Spleen (tissue), 13 donors: ENCODE results near the gene SNX32. TPM values are rescaled to one million over a fixed set of nuclear protein-coding genes. Genes with fewer than 3 reads are reported as not detected.

Experiments
- DNase-seq: peaks from one replicate; pipeline ENCODE4 v3.0.0-alpha.2; 2020
- H3K27ac ChIP-seq, 8 donors: fragments of 200-600 bp; sonication (generic) in 7 of 8; 1 replicate in 4 of 8; 2 replicates in 4 of 8; pipeline versions ENCODE4 v1.5.0 to v1.8.0; 2016 to 2021; ENCODE audit warnings: inconsistent platforms in 4 of 8, mild to moderate bottlenecking in 4 of 8, moderate library complexity in 1 of 8
- H3K27me3 ChIP-seq, 7 donors: fragments of 200-600 bp; sonication (generic) in 6 of 7; replicated peaks in 1 of 7; 1 replicate in 4 of 7; 2 replicates in 3 of 7; pipeline versions ENCODE4 v1.5.0 to v1.8.0; 2016 to 2021; ENCODE audit warnings: inconsistent platforms in 3 of 7, mild to moderate bottlenecking in 1 of 7
- H3K36me3 ChIP-seq, 6 donors: fragments of 200-600 bp; sonication (generic) in 5 of 6; 1 replicate in 4 of 6; 2 replicates in 2 of 6; pipeline versions ENCODE4 v1.5.0 to v1.8.0; 2016 to 2021; ENCODE audit warnings: inconsistent platforms in 2 of 6
- H3K4me1 ChIP-seq, 6 donors: fragments of 200-600 bp; sonication (generic) in 5 of 6; 1 replicate in 3 of 6; 2 replicates in 3 of 6; pipeline versions ENCODE4 v1.5.0 to v1.8.0; 2016 to 2021; ENCODE audit warnings: inconsistent platforms in 3 of 6
- H3K4me3 ChIP-seq, 8 donors: fragments of 200-600 bp; sonication (generic) in 7 of 8; 1 replicate in 4 of 8; 2 replicates in 4 of 8; pipeline versions ENCODE4 v1.5.0 to v1.8.0; 2016 to 2021; ENCODE audit warnings: inconsistent platforms in 4 of 8, mild to moderate bottlenecking in 4 of 8, moderate library complexity in 2 of 8
- H3K9me3 ChIP-seq, 8 donors: fragments of 200-600 bp; sonication (generic) in 7 of 8; 1 replicate in 4 of 8; 2 replicates in 4 of 8; pipeline versions ENCODE4 v1.5.0 to v1.8.0; 2016 to 2021; ENCODE audit warnings: inconsistent platforms in 4 of 8
- POLR2A ChIP-seq, 3 donors: fragments of 450-650 bp; IDR thresholded peaks; one replicate each; pipeline ENCODE4 v1.5.1; 2017; ENCODE audit warnings: antibody characterized with exemption in 3 of 3, mild to moderate bottlenecking in 1 of 3
- POLR2AphosphoS5 ChIP-seq, 3 donors: sonication (generic); formaldehyde crosslinking; IDR thresholded peaks; one replicate each; pipeline ENCODE4 v1.5.1; 2017; ENCODE audit warnings: antibody characterized with exemption in 3 of 3
- WGBS, 5 donors: extraction: QIAGEN DNeasy Blood & Tissue Kit in 3 of 5; methylation state at CpG; one replicate each; pipeline versions ENCODE4 v1.1.5 to v1.1.7; 2013 to 2018; 5-methylcytosine and 5-hydroxymethylcytosine counted together
- intact Hi-C: fragments of 100-400 bp; cut with DNase I; formaldehyde crosslinking; loops from one replicate; pipeline ENCODE4 v1.15.0; 2023; ENCODE audit warnings: low total_unique reads
- long read RNA-seq, 2 donors: transcript quantifications; one replicate each; lab custom pipeline, GENCODE V29; 2026
- polyA plus RNA-seq, 3 donors: library from polyadenylated mRNA; stranded (reverse); fragments of 200-250 nt; gene quantifications; one replicate each; pipeline ENCODE4 v1.2.1, GENCODE V29; 2013
- total RNA-seq, 7 donors: library from RNA; depleted of rRNA in 3 of 7; stranded (reverse); fragments of >200 nt in 3 of 7; fragmentation: NEBNext Ultra II Directional in 4 of 7; extraction: Animal tissue kit (Norgen Biotek cat#: 25700) in 4 of 7; gene quantifications; one replicate each; pipeline versions ENCODE4 v1.1.0 to v1.2.1, GENCODE V29; 2016 to 2021
- TF ChIP-seq, protein P1 (sequence below), 11 experiments: fragments of 200-600 bp in 7 of 11; fragments of 450-650 bp in 4 of 11; sonication (generic) in 4 of 11; IDR thresholded peaks in 8 of 11; conservative IDR thresholded peaks in 3 of 11; 1 replicate in 7 of 11; 2 replicates in 4 of 11; pipeline versions ENCODE4 v1.4.0 to v1.8.0; 2016 to 2021; ENCODE audit warnings: antibody characterized with exemption in 11 of 11, inconsistent platforms in 4 of 11, mild to moderate bottlenecking in 1 of 11
- donor health status: healthy with polysubstance abuse.
- donor health status: DM: no; HTN: no; CAD: no; lungs with moderate emphysema.
- donor health status: DM: no; HTN: no; CAD: no.
- donor health status: Bipolar disorder and iron deficiency.
- donor health status: healthy.
- donor health status: DM: no; HTN: no; CAD: no.
- donor health status: DM: yes; HTN: yes; CAD: no.

Gene SNX32
- total RNA-seq, result 1 to 10 TPM in 2 of 7 donors, under 1 TPM in 3, not detected in 2; 0.22 to 1.2 (median 0.77) TPM
- 1 to 10 TPM in 1 of 3 donors, under 1 TPM in 2; 0.45 to 1.5 (median 0.89) TPM for polyA plus RNA-seq
- long read RNA-seq, donor 1, partial matches to known transcripts, result 0 of 1 reads
- long read RNA-seq, donor 1, other reads (novel, unspliced or antisense), result 0 of 1 reads
- long read RNA-seq, donor 2, result 0 reads

DNA sequence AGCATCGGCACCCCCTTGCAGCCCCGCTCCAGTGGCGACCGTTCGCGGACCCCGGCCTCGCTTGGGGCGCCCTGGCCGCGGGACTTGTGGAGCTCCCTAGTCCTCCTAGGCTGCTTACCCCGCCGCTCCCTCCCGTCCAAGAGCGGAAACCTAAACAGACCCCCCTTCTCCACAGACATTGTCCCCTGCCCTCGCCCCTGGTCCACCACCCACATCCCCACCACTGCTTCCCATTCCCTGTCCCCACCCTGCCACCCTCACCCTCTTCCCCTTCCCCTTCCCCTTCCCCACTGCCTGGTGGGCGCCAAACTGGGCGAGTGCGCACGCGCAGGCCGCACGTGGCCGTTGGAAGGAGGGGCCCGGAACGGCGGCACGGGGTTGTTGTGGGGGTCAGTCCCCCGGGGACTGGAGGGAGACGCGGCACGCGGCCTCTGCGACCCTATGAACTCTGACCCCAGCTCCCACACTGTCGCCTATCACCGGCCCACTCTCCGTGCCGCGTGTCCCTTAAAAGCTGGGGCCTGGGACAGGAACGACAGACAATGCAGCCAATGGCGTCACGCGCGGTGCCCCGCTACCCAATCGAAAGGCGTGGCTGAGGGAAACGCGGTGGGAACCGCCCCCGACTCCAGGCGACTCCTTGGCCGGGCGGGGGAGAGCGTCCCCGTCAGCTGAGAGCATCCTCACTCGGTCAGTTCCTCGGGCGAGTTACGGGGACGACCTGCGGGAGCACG, at the start of gene SNX32:
SNX32 (plus strand) TSS at position 667 of the 734 bp plus-strand sequence. CDS start 103 bp downstream, outside the sequence.
- peaks cover 0 to 8% (median 0%) of the 10 kb centered on the region in 7 donors for H3K27me3 ChIP-seq
- DNase-seq, result peak; percentile 96
- 0 to 1% (median 1%) methylated on average over 44 to 63 of the region's 63 CpGs for WGBS, 5 donors
- H3K9me3 ChIP-seq, result no peaks in the 10 kb centered on the region
- peaks cover 4 to 24% (median 16%) of the 10 kb centered on the region in 6 donors for H3K4me1 ChIP-seq
- peak within 1 kb of the TSS; percentile 49 to 88 (median 60) for H3K4me3 ChIP-seq
- no peaks in the 10 kb centered on the region for H3K36me3 ChIP-seq
- intact Hi-C loops, result no loop called here
- peak within 1 kb of the TSS; percentile 62 to 89 (median 76) for H3K27ac ChIP-seq
- no peak for TF ChIP-seq POLR2A (IDR thresholded peaks at IDR 0.05)
- peak; percentile 65 to 80 (median 75) for TF ChIP-seq POLR2AphosphoS5 (IDR thresholded peaks at IDR 0.05)
- TF ChIP-seq, protein P1, sequence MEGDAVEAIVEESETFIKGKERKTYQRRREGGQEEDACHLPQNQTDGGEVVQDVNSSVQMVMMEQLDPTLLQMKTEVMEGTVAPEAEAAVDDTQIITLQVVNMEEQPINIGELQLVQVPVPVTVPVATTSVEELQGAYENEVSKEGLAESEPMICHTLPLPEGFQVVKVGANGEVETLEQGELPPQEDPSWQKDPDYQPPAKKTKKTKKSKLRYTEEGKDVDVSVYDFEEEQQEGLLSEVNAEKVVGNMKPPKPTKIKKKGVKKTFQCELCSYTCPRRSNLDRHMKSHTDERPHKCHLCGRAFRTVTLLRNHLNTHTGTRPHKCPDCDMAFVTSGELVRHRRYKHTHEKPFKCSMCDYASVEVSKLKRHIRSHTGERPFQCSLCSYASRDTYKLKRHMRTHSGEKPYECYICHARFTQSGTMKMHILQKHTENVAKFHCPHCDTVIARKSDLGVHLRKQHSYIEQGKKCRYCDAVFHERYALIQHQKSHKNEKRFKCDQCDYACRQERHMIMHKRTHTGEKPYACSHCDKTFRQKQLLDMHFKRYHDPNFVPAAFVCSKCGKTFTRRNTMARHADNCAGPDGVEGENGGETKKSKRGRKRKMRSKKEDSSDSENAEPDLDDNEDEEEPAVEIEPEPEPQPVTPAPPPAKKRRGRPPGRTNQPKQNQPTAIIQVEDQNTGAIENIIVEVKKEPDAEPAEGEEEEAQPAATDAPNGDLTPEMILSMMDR (IDR thresholded peaks at IDR 0.05 in 8 of 11, conservative IDR thresholded peaks at IDR 0.05 in 3 of 11), result peak in 3 of 11 experiments; percentile 8 to 17 (median 9)

DNA sequence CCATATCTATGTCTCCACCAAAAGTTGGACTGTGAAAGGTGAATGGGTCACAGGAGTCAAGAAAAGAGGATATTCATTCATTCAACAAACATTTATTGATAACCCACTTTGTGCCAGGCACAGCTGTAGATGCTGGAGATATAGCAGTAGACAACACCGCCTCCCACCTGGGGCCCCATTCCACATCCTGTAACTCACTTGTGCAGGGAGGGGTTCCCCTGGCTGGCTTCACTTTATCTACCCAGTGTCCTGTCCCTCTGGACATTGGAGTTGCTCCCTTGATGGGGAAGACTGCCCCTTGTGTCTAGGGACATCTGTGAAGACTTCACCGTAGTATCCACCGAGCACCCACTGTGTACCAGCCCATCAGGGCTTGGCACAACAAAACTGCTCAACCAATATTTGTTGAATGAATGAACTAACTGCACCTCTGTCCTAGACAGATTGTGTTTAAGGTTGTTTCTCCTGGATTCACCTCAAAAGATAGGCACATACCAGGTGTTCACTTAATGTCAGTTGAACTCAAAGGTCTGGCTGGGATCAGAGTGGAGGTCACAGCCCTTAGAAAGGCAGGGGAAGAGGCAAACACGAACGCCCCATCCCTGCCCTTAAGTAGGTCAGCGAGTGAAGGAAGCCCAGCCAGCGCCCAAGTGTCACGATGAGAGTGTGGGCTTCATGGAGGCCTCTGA, 48.3 kb upstream of the SNX32 start:
- 61 to 79% (median 78%) methylated on average over 8 of the region's 8 CpGs for WGBS, 5 donors
- Histone ChIP-seq H3K4me1 (peaks cover 15 to 52% (median 35%) of the 10 kb centered on the region in 6 donors), H3K27ac (no peak overlapping the region), H3K4me3 (peak overlapping the region in 1 of 8 donors; percentile 66), H3K9me3 (no peaks in the 10 kb centered on the region), H3K36me3 (no peaks in the 10 kb centered on the region), H3K27me3 (peaks cover 11 to 58% (median 42%) of the 10 kb centered on the region in 7 donors)
- DNase-seq, result no peak
- intact Hi-C loops, result no loop called here
- TF ChIP-seq POLR2AphosphoS5 (IDR thresholded peaks at IDR 0.05) (no peak), POLR2A (IDR thresholded peaks at IDR 0.05) (no peak)
- TF ChIP-seq, protein P1 (IDR thresholded peaks at IDR 0.05 in 8 of 11, conservative IDR thresholded peaks at IDR 0.05 in 3 of 11), result no peak

DNA sequence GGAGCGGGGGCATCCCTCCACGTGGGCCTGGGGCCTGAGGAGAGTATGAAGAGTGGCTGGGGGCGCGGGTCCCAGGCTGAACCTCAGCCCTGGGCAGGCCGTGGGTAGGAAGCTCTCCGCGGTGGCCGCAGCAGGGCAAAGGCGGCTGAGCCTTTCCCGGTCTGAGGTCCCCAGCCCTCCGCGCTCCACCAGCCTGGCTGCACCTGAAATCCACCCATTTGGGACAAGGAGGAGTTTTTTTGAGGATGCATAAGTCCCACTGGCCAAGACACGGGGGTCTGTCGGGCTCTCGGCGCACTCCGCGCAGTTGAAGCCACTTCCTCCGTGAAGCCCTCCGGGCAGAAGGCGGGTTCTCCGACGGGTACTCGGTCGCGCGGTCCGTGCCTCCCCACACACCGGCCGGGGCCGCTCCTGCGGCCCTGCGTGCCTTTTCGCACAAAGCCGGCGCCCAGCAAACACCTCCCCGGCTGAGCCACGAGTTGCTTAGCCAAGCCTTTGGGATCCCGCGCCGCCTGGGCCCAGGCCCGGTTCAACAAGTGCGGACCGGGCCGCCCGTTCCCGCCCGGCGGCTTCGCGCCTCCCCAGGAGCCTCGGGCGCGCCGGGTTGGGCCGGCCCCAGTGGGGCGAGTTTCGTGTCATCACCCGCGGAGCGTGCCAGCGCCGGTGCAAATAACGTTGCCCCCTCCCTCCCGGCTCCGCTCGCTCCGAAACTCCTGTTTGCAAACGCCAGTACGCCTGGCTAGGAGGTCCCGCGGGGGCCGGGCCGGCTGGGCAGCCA, 47.6 kb upstream of the SNX32 start:
- peak overlapping the region in 7 of 8 donors; percentile 27 to 66 (median 34) for H3K4me3 ChIP-seq
- no peak overlapping the region for H3K27ac ChIP-seq
- 11 to 50% (median 15%) methylated on average over 15 to 74 of the region's 74 CpGs for WGBS, 5 donors
- no peaks in the 10 kb centered on the region for H3K36me3 ChIP-seq
- H3K9me3 ChIP-seq, result no peaks in the 10 kb centered on the region
- TF ChIP-seq, protein P1 (IDR thresholded peaks at IDR 0.05 in 8 of 11, conservative IDR thresholded peaks at IDR 0.05 in 3 of 11), result peak in 1 of 11 experiments; percentile 7
- TF ChIP-seq POLR2A (IDR thresholded peaks at IDR 0.05), result no peak
- intact Hi-C loops, result no loop called here
- peaks cover 15 to 56% (median 37%) of the 10 kb centered on the region in 6 donors for H3K4me1 ChIP-seq
- no peak for DNase-seq
- H3K27me3 ChIP-seq, result peaks cover 11 to 65% (median 42%) of the 10 kb centered on the region in 7 donors
